HG02763 (cell line): Measurements from ENCODE around the gene CRADD.

ENCODE experiments used
- ATAC-seq: cut with Tn5 transposase; IDR thresholded peaks from one replicate; pipeline ENCODE4 v1.9.1; 2021; ENCODE audit warnings: mild to moderate bottlenecking, moderate library complexity; ENCODE audit not compliant: unreplicated experiment

CRADD gene

GRCh38 chr12:93670104-93670503, 7.1 kb upstream of the CRADD start:
- ATAC-seq: no peak

GRCh38 chr12:93671044-93671443, 6.1 kb upstream of the CRADD start:
- ATAC-seq: no peak

- ATAC-seq: no peak
These were observed 4.1 kb upstream of the CRADD start for GRCh38 chr12:93673084-93673483.

- ATAC-seq: no peak
These were observed 2.8 kb upstream of the CRADD start for GRCh38 chr12:93674386-93674785.

GRCh38 chr12:93676408-93677194, 574 bp upstream of the CRADD start:
- ATAC-seq: no peak

- no peak for ATAC-seq
These were observed 1.6 kb downstream of the CRADD start for GRCh38 chr12:93678779-93679178.

- no peak for ATAC-seq
These were observed 2.2 kb downstream of the CRADD start for GRCh38 chr12:93679308-93679925.

- ATAC-seq: no peak
These were observed 2.8 kb downstream of the CRADD start for GRCh38 chr12:93680006-93680405.

- no peak for ATAC-seq
These were observed 5.7 kb downstream of the CRADD start for GRCh38 chr12:93682846-93683261.

GRCh38 chr12:93683410-93683809, 6.2 kb downstream of the CRADD start:
- no peak for ATAC-seq

GRCh38 chr12:93684716-93685115, 7.5 kb downstream of the CRADD start:
- ATAC-seq: no peak

GRCh38 chr12:93686572-93687356, 9.6 kb downstream of the CRADD start:
- ATAC-seq: no peak

- no peak for ATAC-seq
These were observed 12.1 kb downstream of the CRADD start for GRCh38 chr12:93689076-93689834.

GRCh38 chr12:93696462-93696861, 19.3 kb downstream of the CRADD start:
- no peak for ATAC-seq

GRCh38 chr12:93698307-93699092, 21.3 kb downstream of the CRADD start:
- no peak for ATAC-seq

- no peak for ATAC-seq
These were observed 22.3 kb downstream of the CRADD start for GRCh38 chr12:93699271-93700145.

- no peak for ATAC-seq
These were observed 25.6 kb downstream of the CRADD start for GRCh38 chr12:93702707-93703315.

- ATAC-seq: no peak
These were observed 26.9 kb downstream of the CRADD start for GRCh38 chr12:93704122-93704521.

GRCh38 chr12:93704625-93705024, 27.4 kb downstream of the CRADD start:
- ATAC-seq: no peak
